Smooth muscle cell (in vitro differentiated cells): ENCODE results near the gene PTGS1. TPM values are rescaled to one million over a fixed set of nuclear protein-coding genes. Genes with fewer than 3 reads are reported as not detected.

ENCODE experiments used
- DNase-seq: peaks from one replicate; lab custom pipeline; 2025; ENCODE audit not compliant: unreplicated experiment; lab: John Stamatoyannopoulos, UW
- H2AFZ ChIP-seq: fragments of 200-600 bp; sonication (generic); 2 replicates; pipeline ENCODE4 v1.6.0; 2016; ENCODE audit warnings: antibody characterized with exemption, low read depth, mild to moderate bottlenecking
- H3F3A ChIP-seq: fragments of 200-600 bp; sonication (generic); 2 replicates; pipeline ENCODE4 v1.6.0; 2017; ENCODE audit warnings: antibody characterized with exemption, low read depth
- H3K27ac ChIP-seq: fragments of 200-600 bp; sonication (generic); 2 replicates; pipeline ENCODE4 v1.5.1; 2016; ENCODE audit warnings: low read depth, mild to moderate bottlenecking
- H3K27me3 ChIP-seq: fragments of 200-600 bp; sonication (generic); 2 replicates; pipeline ENCODE4 v1.6.1; 2016; ENCODE audit warnings: low read depth, mild to moderate bottlenecking
- H3K36me3 ChIP-seq: fragments of 200-600 bp; sonication (generic); 2 replicates; pipeline ENCODE4 v1.5.1; 2016; ENCODE audit warnings: low read depth
- H3K4me1 ChIP-seq: fragments of 200-600 bp; sonication (generic); 2 replicates; pipeline ENCODE4 v1.5.1; 2016; ENCODE audit warnings: low read depth
- H3K4me2 ChIP-seq: fragments of 200-600 bp; sonication (generic); 2 replicates; pipeline ENCODE4 v1.6.0; 2016; ENCODE audit warnings: mild to moderate bottlenecking
- H3K4me3 ChIP-seq: fragments of 200-600 bp; sonication (generic); 2 replicates; pipeline ENCODE4 v1.5.1; 2016; ENCODE audit warnings: mild to moderate bottlenecking
- H3K79me2 ChIP-seq: fragments of 200-600 bp; sonication (generic); 2 replicates; pipeline ENCODE4 v1.6.0; 2016; ENCODE audit warnings: low read depth, mild to moderate bottlenecking
- H3K9ac ChIP-seq: fragments of 200-600 bp; sonication (generic); 2 replicates; pipeline ENCODE4 v1.6.0; 2016; ENCODE audit warnings: low read depth
- H3K9me3 ChIP-seq: fragments of 200-600 bp; sonication (generic); replicated peaks from 2 replicates; pipeline ENCODE4 v1.5.1; 2016; ENCODE audit warnings: low read depth
- H4K20me1 ChIP-seq: fragments of 200-600 bp; sonication (generic); 2 replicates; pipeline ENCODE4 v1.6.0; 2016; ENCODE audit warnings: low read depth
- CTCF ChIP-seq: fragments of 200-600 bp; sonication (generic); IDR thresholded peaks from 2 replicates; pipeline ENCODE4 v1.5.1; 2017; ENCODE audit warnings: borderline replicate concordance, mild to moderate bottlenecking, antibody characterized with exemption; ENCODE audit not compliant: insufficient read depth, poor library complexity, severe bottlenecking
- WGBS: methylation state at CpG from one replicate; pipeline ENCODE4 v1.1.7; 2016; ENCODE audit warnings: low lambda C conversion rate; 5-methylcytosine and 5-hydroxymethylcytosine counted together
- polyA plus RNA-seq: library from polyadenylated mRNA; unstranded; fragments of >200 nt; fragmentation: Nextera tagmentation; extraction: Ambion mirVana; gene quantifications from 2 replicates; pipeline ENCODE4 v1.2.1, GENCODE V29; 2016
- total RNA-seq: library from RNA; depleted of rRNA; stranded (reverse); fragments of >200 nt; gene quantifications from 2 replicates; pipeline ENCODE4 v1.2.3, GENCODE V29; 2014

Gene PTGS1
- total and polyA plus RNA-seq, 2 experiments from 2014 or later, result 0.06 to 2.3 TPM

DNA sequence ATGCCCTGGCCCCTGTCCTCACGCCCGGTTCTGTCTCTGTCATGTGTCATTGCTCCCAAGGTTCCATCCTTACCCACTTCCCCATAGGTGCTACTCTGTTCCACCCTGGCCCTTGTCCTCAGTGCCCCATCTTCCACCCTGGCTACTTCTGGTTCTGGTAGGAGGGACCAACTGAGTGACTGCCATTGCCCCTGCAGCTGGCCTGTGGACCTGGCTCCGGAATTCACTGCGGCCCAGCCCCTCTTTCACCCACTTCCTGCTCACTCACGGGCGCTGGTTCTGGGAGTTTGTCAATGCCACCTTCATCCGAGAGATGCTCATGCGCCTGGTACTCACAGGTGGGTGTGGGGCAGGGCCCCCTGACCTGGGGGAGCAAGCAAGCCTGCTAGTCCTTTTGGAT is 7.4 kb downstream of the PTGS1 start:
- no peak overlapping the region for H3K4me2 ChIP-seq
- peaks cover 10% of the 10 kb centered on the region for H3K4me1 ChIP-seq
- H2AFZ ChIP-seq, result no peak overlapping the region
- no peaks in the 10 kb centered on the region for H3K9me3 ChIP-seq
- H3F3A ChIP-seq, result no peaks in the 10 kb centered on the region
- no peaks in the 10 kb centered on the region for H4K20me1 ChIP-seq
- no peak for DNase-seq
- WGBS, result 98% methylated on average over 8 of the region's 8 CpGs
- no peak overlapping the region for H3K27ac ChIP-seq
- no peak overlapping the region for H3K9ac ChIP-seq
- no peaks in the 10 kb centered on the region for H3K79me2 ChIP-seq
- H3K27me3 ChIP-seq, result no peaks in the 10 kb centered on the region
- no peaks in the 10 kb centered on the region for H3K36me3 ChIP-seq
- H3K4me3 ChIP-seq, result no peak overlapping the region
- TF ChIP-seq CTCF, result no peak

DNA sequence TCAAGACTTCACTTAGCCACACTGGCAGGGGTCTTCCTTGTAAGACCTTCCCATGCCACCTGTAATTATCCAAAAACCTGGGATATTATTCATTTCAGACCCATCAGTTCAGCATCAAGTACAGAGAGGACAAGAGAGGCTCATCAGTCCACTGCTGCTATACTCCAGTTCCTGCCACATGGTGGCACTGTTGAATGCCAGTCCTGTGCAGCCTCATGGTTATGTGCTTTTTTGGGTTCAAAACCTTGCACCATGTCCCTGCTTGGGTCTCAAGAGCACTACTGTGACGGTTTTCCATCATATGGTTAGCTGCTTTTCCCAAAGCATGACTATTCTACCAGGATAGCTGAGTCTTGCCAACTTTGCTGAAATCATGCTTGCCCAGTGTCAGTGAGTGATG is 8.5 kb downstream of the PTGS1 start:
- H3F3A ChIP-seq, result no peaks in the 10 kb centered on the region

DNA sequence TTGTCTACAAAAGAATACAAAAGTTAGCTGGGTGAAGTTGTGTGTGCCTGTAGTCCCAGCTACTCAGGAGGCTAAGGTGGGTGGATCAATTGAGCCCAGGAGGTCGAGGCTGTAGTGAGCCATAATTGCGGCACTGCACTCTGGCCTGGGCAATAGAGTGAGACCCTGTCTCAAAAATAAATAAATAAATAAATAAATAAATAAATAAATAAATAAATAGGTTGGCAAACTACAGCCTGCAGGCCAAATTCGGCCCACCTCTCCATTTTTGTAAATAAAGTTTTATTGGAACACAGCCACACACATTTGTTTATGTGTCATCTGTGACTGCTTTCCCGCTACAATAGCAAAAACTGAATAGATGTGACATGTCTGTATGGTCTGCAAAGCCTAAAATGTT is 9.5 kb downstream of the PTGS1 start:
- H4K20me1 ChIP-seq, result no peaks in the 10 kb centered on the region
- H3K9me3 ChIP-seq, result no peaks in the 10 kb centered on the region
- H3K4me1 ChIP-seq, result peaks cover 9% of the 10 kb centered on the region
- H3K27ac ChIP-seq, result no peak overlapping the region
- TF ChIP-seq CTCF, result no peak
- no peak overlapping the region for H3K4me3 ChIP-seq
- H3K27me3 ChIP-seq, result no peaks in the 10 kb centered on the region
- H2AFZ ChIP-seq, result no peak overlapping the region
- H3K4me2 ChIP-seq, result no peak overlapping the region
- H3K36me3 ChIP-seq, result no peaks in the 10 kb centered on the region
- H3K9ac ChIP-seq, result no peak overlapping the region
- no peaks in the 10 kb centered on the region for H3K79me2 ChIP-seq
- no peak for DNase-seq
- WGBS, result 91% methylated on average over 4 of the region's 4 CpGs
- no peaks in the 10 kb centered on the region for H3F3A ChIP-seq

More for the DNA sequence above, 8.5 kb downstream of the PTGS1 start:
- no peaks in the 10 kb centered on the region for H4K20me1 ChIP-seq
- no peak overlapping the region for H3K9ac ChIP-seq
- no peak for DNase-seq
- H3K27ac ChIP-seq, result no peak overlapping the region
- no peaks in the 10 kb centered on the region for H3K36me3 ChIP-seq
- no peak overlapping the region for H2AFZ ChIP-seq
- no peaks in the 10 kb centered on the region for H3K27me3 ChIP-seq
- peaks cover 10% of the 10 kb centered on the region for H3K4me1 ChIP-seq
- no peaks in the 10 kb centered on the region for H3K9me3 ChIP-seq
- H3K79me2 ChIP-seq, result no peaks in the 10 kb centered on the region
- 65% methylated on average over 1 of the region's 1 CpG for WGBS
- peak; percentile 27 for TF ChIP-seq CTCF
- no peak overlapping the region for H3K4me3 ChIP-seq
- H3K4me2 ChIP-seq, result no peak overlapping the region

DNA sequence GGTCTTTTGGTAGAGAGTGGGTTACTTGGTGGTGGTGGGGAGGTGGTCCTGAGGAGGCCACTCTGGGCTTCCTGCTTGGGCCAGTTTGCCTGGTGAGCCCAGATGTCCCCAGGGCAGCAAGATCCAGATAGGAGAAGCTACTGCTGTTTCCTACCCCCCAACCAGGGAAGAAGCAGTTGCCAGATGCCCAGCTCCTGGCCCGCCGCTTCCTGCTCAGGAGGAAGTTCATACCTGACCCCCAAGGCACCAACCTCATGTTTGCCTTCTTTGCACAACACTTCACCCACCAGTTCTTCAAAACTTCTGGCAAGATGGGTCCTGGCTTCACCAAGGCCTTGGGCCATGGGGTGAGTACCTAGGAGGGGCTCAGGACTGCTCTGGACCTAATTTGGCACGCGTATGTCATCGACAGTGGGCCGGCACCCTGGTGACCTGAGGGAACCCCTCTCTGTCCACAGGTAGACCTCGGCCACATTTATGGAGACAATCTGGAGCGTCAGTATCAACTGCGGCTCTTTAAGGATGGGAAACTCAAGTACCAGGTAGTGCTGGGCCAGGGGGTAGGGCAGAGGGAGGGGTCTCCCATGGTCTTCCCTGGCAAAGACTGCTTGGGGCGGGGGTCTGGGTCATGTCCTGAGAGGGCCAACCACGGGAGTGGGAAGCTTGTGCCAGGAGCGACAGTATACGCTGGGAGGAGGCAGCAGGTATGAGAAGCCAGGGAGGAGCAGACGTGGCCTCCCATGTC is 10.6 kb downstream of the PTGS1 start:
- H2AFZ ChIP-seq, result no peak overlapping the region
- no peaks in the 10 kb centered on the region for H3K4me1 ChIP-seq
- DNase-seq, result no peak
- no peak overlapping the region for H3K9ac ChIP-seq
- H3K9me3 ChIP-seq, result no peaks in the 10 kb centered on the region
- H3K79me2 ChIP-seq, result no peaks in the 10 kb centered on the region
- no peaks in the 10 kb centered on the region for H3K27me3 ChIP-seq
- H4K20me1 ChIP-seq, result no peaks in the 10 kb centered on the region
- WGBS, result 94% methylated on average over 14 of the region's 14 CpGs
- no peak overlapping the region for H3K4me2 ChIP-seq
- no peak overlapping the region for H3K4me3 ChIP-seq
- H3F3A ChIP-seq, result no peaks in the 10 kb centered on the region
- H3K27ac ChIP-seq, result no peak overlapping the region
- TF ChIP-seq CTCF, result no peak
- H3K36me3 ChIP-seq, result no peaks in the 10 kb centered on the region
